ENCODE data around the gene NUP93. TPM values are rescaled to one million over a fixed set of nuclear protein-coding genes. Genes with fewer than 3 reads are reported as not detected.
A peak's percentile ranks its signal among the peaks of the same experiment; 100 is the strongest.

The NUP93 gene
- total RNA-seq, 2 experiments from 2014 or later = 45.6 to 47.2 TPM

GRCh38 chr16:56848955-56849689 lies 119.2 kb downstream of the NUP93 start:
- Histone ChIP-seq H3K27me3 (ENCODE audit: control insufficient read depth in 1 of 2, insufficient read depth in 2 of 2, low read length in 2 of 2) (no peaks in the 10 kb centered on the region), H3K9me3 (ENCODE audit: control insufficient read depth in 1 of 2, insufficient read depth in 1 of 2, low read length in 2 of 2) (peaks cover 0 to 3% of the 10 kb centered on the region in 2 experiments), H3K4me3 (ENCODE audit: low read length) (no peak overlapping the region), H3K36me3 (ENCODE audit: insufficient read depth, low read length) (peaks cover under 1% of the 10 kb centered on the region), H3K4me1 (ENCODE audit: insufficient read depth, low read length) (peaks cover 18% of the 10 kb centered on the region), H3K27ac (ENCODE audit: low read depth in 1 of 2, low read length in 2 of 2) (no peak overlapping the region)
- intact Hi-C loops (cut with DNase I, micrococcal nuclease) = loop anchor here in 1 of 2 experiments (10.0 kb wide), 1 partner anchor 226 kb away; no protein-coding TSS in a partner anchor
- CTCF ChIA-PET = no interaction called here
- no peak for DNase-seq
- TF ChIP-seq CTCF (IDR thresholded peaks at IDR 0.05) = no peak
- POLR2A ChIA-PET = no interaction called here
- Mint-ChIP-seq H3K36me3 (ENCODE audit: low read depth) (peaks cover 10% of the 10 kb centered on the region), H3K4me1 (ENCODE audit: low read depth) (peaks cover 15% of the 10 kb centered on the region), H3K27ac (peak overlapping the region; percentile 87), H3K4me3 (no peak overlapping the region), H3K27me3 (no peaks in the 10 kb centered on the region), H3K9me3 (no peaks in the 10 kb centered on the region)
- no peak for ATAC-seq (ENCODE audit: poor library complexity)

- ATAC-seq (ENCODE audit: poor library complexity) (no peak), DNase-seq (no peak)
- Mint-ChIP-seq H3K4me1 (ENCODE audit: low read depth) (peaks cover 15% of the 10 kb centered on the region), H3K27ac (no peak overlapping the region), H3K27me3 (no peaks in the 10 kb centered on the region), H3K9me3 (no peaks in the 10 kb centered on the region), H3K36me3 (ENCODE audit: low read depth) (peaks cover 4% of the 10 kb centered on the region), H3K4me3 (no peak overlapping the region)
- Histone ChIP-seq H3K4me3 (ENCODE audit: low read length) (no peak overlapping the region), H3K9me3 (ENCODE audit: control insufficient read depth in 1 of 2, insufficient read depth in 1 of 2, low read length in 2 of 2) (peaks cover 0 to 3% of the 10 kb centered on the region in 2 experiments), H3K4me1 (ENCODE audit: insufficient read depth, low read length) (peaks cover 18% of the 10 kb centered on the region), H3K36me3 (ENCODE audit: insufficient read depth, low read length) (no peaks in the 10 kb centered on the region), H3K27me3 (ENCODE audit: control insufficient read depth in 1 of 2, insufficient read depth in 2 of 2, low read length in 2 of 2) (no peaks in the 10 kb centered on the region), H3K27ac (ENCODE audit: low read depth in 1 of 2, low read length in 2 of 2) (no peak overlapping the region)
- intact Hi-C loops (cut with DNase I, micrococcal nuclease) = loop anchor here in 1 of 2 experiments (10.0 kb wide), 1 partner anchor 225 kb away; no protein-coding TSS in a partner anchor
- POLR2A ChIA-PET = no interaction called here
- CTCF ChIA-PET = no interaction called here
- no peak for TF ChIP-seq CTCF (IDR thresholded peaks at IDR 0.05)
Measured at GRCh38 chr16:56849690-56850680, 120.1 kb downstream of the NUP93 start.

GRCh38 chr16:56851671-56852400 lies 121.9 kb downstream of the NUP93 start:
- Mint-ChIP-seq H3K27me3 (no peaks in the 10 kb centered on the region), H3K36me3 (ENCODE audit: low read depth) (no peaks in the 10 kb centered on the region), H3K9me3 (no peaks in the 10 kb centered on the region), H3K4me3 (no peak overlapping the region), H3K27ac (no peak overlapping the region), H3K4me1 (ENCODE audit: low read depth) (peaks cover 13% of the 10 kb centered on the region)
- Histone ChIP-seq H3K4me3 (ENCODE audit: low read length) (no peak overlapping the region), H3K27ac (ENCODE audit: low read depth in 1 of 2, low read length in 2 of 2) (no peak overlapping the region), H3K9me3 (ENCODE audit: control insufficient read depth in 1 of 2, insufficient read depth in 1 of 2, low read length in 2 of 2) (peaks cover 0 to 3% of the 10 kb centered on the region in 2 experiments), H3K27me3 (ENCODE audit: control insufficient read depth in 1 of 2, insufficient read depth in 2 of 2, low read length in 2 of 2) (no peaks in the 10 kb centered on the region), H3K4me1 (ENCODE audit: insufficient read depth, low read length) (peaks cover 17% of the 10 kb centered on the region), H3K36me3 (ENCODE audit: insufficient read depth, low read length) (no peaks in the 10 kb centered on the region)
- no peak for TF ChIP-seq CTCF (IDR thresholded peaks at IDR 0.05)
- intact Hi-C loops (cut with DNase I, micrococcal nuclease) = no loop called here
- CTCF ChIA-PET = no interaction called here
- DNase-seq (no peak), ATAC-seq (ENCODE audit: poor library complexity) (no peak)
- POLR2A ChIA-PET = no interaction called here

All from CD4-positive, alpha-beta T cell (primary cell).